ENCODE measurements around the gene KCNA4.

The KCNA4 gene

DNA sequence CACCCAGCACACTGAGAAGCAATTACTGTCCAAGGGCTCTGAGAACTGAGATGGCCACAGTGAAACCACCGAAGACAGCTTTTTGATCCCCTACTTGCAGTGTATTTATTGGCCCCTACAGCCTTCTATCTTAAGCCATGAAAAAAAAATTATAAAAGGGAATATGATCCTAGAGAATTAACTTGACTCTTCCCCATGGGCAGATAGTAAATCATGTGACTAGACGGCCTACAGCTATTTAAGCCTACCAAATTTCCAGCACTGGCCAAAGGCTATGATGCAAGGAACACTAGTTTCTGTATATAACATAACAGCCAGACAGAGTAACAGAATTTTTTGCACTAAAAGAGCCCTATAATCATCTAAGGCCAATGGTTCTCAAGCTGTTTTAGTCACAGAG lies 53.8 kb downstream of the KCNA4 start:
- ATAC-seq (no peak), DNase-seq (no peak)
- no peaks in the 10 kb centered on the region for H3K27me3 Mint-ChIP-seq
- H3K4me1 Mint-ChIP-seq = no peaks in the 10 kb centered on the region
- no peaks in the 10 kb centered on the region for H3K36me3 Mint-ChIP-seq (ENCODE audit: low read depth)
- no peaks in the 10 kb centered on the region for H3K9me3 Mint-ChIP-seq
- no peak overlapping the region for H3K4me3 Mint-ChIP-seq
- no peak overlapping the region for H3K27ac Mint-ChIP-seq

DNA sequence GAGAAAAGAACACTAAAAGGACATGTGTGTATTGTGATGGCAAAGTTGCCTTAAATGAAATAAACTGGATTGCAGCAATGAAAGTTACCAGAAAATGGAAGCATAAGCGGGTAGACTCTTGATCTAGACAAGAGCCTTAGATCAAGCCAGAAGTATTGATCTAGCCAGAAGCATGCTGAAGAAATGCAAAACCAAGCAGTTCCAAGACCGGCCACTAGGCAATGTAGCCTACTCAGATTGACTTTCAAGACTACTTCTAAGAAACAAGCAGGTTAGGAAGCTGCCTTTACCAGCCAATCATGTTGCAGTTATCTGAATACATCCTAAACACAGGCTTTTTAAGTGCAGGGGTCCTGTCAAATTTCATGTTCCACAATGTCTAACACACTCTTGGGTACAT lies 54.6 kb downstream of the KCNA4 start:
- H3K36me3 Mint-ChIP-seq (ENCODE audit: low read depth) = no peaks in the 10 kb centered on the region
- ATAC-seq = no peak
- H3K27ac Mint-ChIP-seq = no peak overlapping the region
- no peak overlapping the region for H3K4me3 Mint-ChIP-seq
- DNase-seq = no peak
- H3K4me1 Mint-ChIP-seq = no peaks in the 10 kb centered on the region
- H3K9me3 Mint-ChIP-seq = no peaks in the 10 kb centered on the region
- H3K27me3 Mint-ChIP-seq = no peaks in the 10 kb centered on the region

Data from activated naive CD8-positive, alpha-beta T cell treated with anti-CD3 and anti-CD28 coated beads, Interleukin-2, amount 50 U/mL, for 24 hours (primary cell).